Parathyroid adenoma (tissue), 2 donors: ENCODE measurements around the gene C10orf71.

Experiments used
- H2AFZ ChIP-seq: fragments of 300-600 bp; sonication (generic); one replicate; pipeline ENCODE4 v1.7.0; 2017; ENCODE audit warnings: antibody characterized with exemption, mild to moderate bottlenecking
- H3K27ac ChIP-seq: fragments of 300-600 bp; sonication (generic); one replicate; pipeline ENCODE4 v1.7.0; 2017
- H3K27me3 ChIP-seq: fragments of 300-600 bp; sonication (generic); one replicate; pipeline ENCODE4 v1.7.0; 2017; ENCODE audit warnings: low read length; ENCODE audit not compliant: control insufficient read depth, insufficient read depth
- H3K36me3 ChIP-seq: fragments of 300-600 bp; sonication (generic); one replicate; pipeline ENCODE4 v1.7.0; 2017; ENCODE audit warnings: low read length; ENCODE audit not compliant: control insufficient read depth, insufficient read depth
- H3K4me1 ChIP-seq: fragments of 300-600 bp; sonication (generic); one replicate; pipeline ENCODE4 v1.7.0; 2017; ENCODE audit warnings: control low read depth
- H3K4me2 ChIP-seq: fragments of 300-600 bp; sonication (generic); one replicate; pipeline ENCODE4 v1.7.0; 2017; ENCODE audit warnings: low read length
- H3K4me3 ChIP-seq: fragments of 300-600 bp; sonication (generic); one replicate; pipeline ENCODE4 v1.7.0; 2017; ENCODE audit warnings: low read depth, low read length
- H3K79me2 ChIP-seq: fragments of 300-600 bp; sonication (generic); one replicate; pipeline ENCODE4 v1.7.0; 2017; ENCODE audit warnings: control low read depth
- H3K9ac ChIP-seq: fragments of 300-600 bp; sonication (generic); one replicate; pipeline ENCODE4 v1.7.0; 2017; ENCODE audit warnings: mild to moderate bottlenecking
- H3K9me3 ChIP-seq: fragments of 300-600 bp; sonication (generic); one replicate; pipeline ENCODE4 v1.7.0; 2017; ENCODE audit warnings: low read length; ENCODE audit not compliant: control insufficient read depth
- TF ChIP-seq, protein P1 (sequence below): fragments of 300-600 bp; sonication (generic); IDR thresholded peaks from one replicate; pipeline ENCODE4 v1.7.0; 2017; ENCODE audit warnings: antibody characterized with exemption, mild to moderate bottlenecking
- donor health status: primary hyperparathyroidism.

Gene C10orf71

DNA sequence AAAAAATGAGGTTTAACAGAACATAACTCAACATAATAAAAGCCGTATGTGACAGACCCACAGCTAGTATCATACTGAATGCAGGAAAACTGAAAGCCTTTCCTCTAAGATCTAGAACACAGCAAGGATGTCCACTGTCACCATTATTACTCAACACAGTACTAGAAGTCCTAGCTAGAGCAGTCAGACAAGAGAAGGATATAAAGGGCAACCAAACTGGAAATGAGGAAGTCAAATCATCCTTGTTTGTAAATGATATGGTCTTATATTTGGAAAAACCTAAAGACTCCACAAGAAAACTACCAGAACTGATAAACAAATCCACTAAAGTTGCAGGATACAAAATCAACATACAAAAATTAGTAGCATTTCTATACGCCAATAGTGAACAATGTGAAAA lies 45.9 kb downstream of the C10orf71 start:
- Histone ChIP-seq H3K9me3 (no peaks in the 10 kb centered on the region), H3K79me2 (no peaks in the 10 kb centered on the region), H3K9ac (no peak overlapping the region), H3K36me3 (no peaks in the 10 kb centered on the region), H3K4me2 (no peak overlapping the region), H3K4me3 (no peak overlapping the region), H3K27me3 (no peaks in the 10 kb centered on the region), H3K27ac (no peak overlapping the region), H2AFZ (no peak overlapping the region), H3K4me1 (no peaks in the 10 kb centered on the region)
- TF ChIP-seq, protein P1, sequence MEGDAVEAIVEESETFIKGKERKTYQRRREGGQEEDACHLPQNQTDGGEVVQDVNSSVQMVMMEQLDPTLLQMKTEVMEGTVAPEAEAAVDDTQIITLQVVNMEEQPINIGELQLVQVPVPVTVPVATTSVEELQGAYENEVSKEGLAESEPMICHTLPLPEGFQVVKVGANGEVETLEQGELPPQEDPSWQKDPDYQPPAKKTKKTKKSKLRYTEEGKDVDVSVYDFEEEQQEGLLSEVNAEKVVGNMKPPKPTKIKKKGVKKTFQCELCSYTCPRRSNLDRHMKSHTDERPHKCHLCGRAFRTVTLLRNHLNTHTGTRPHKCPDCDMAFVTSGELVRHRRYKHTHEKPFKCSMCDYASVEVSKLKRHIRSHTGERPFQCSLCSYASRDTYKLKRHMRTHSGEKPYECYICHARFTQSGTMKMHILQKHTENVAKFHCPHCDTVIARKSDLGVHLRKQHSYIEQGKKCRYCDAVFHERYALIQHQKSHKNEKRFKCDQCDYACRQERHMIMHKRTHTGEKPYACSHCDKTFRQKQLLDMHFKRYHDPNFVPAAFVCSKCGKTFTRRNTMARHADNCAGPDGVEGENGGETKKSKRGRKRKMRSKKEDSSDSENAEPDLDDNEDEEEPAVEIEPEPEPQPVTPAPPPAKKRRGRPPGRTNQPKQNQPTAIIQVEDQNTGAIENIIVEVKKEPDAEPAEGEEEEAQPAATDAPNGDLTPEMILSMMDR, result no peak

- H3K4me3 ChIP-seq, result no peak overlapping the region
- no peaks in the 10 kb centered on the region for H3K36me3 ChIP-seq
- H3K79me2 ChIP-seq, result no peaks in the 10 kb centered on the region
- TF ChIP-seq, protein P1, result no peak
- H2AFZ ChIP-seq, result no peak overlapping the region
- H3K4me1 ChIP-seq, result no peaks in the 10 kb centered on the region
- no peak overlapping the region for H3K9ac ChIP-seq
- no peaks in the 10 kb centered on the region for H3K27me3 ChIP-seq
- no peaks in the 10 kb centered on the region for H3K9me3 ChIP-seq
- no peak overlapping the region for H3K27ac ChIP-seq
- no peak overlapping the region for H3K4me2 ChIP-seq
Measured at GRCh38 chr10:49347342-49347741, 48.4 kb downstream of the C10orf71 start.

DNA sequence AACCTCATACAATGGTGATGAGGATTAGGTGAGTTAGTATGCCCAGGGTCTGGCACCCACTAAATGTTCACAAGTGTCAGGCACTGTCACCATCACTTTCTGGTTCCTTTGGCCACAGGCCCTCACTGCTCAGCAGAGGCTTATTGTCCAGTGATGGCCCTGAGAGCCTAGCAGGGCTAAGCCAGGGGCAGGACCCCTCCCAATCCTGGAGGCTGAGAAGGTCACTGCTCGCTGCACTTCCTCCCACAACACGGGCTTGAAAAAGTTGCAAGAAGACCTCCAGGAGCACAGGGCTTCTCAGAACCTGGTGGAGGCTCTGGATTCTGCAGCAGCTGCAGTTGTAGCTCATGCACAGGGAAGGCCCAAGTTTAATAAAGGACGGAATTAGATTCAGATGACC lies 48.9 kb downstream of the C10orf71 start:
- Histone ChIP-seq H3K36me3 (no peaks in the 10 kb centered on the region), H2AFZ (no peak overlapping the region), H3K27ac (no peak overlapping the region), H3K4me2 (no peak overlapping the region), H3K9me3 (no peaks in the 10 kb centered on the region), H3K4me3 (no peak overlapping the region), H3K9ac (no peak overlapping the region), H3K4me1 (no peaks in the 10 kb centered on the region), H3K27me3 (no peaks in the 10 kb centered on the region), H3K79me2 (no peaks in the 10 kb centered on the region)
- TF ChIP-seq, protein P1, result no peak

GRCh38 chr10:49348593-49348992 lies 49.6 kb downstream of the C10orf71 start:
- no peak overlapping the region for H3K27ac ChIP-seq
- H3K4me2 ChIP-seq, result no peak overlapping the region
- no peak overlapping the region for H3K4me3 ChIP-seq
- H3K9ac ChIP-seq, result no peak overlapping the region
- H3K4me1 ChIP-seq, result no peaks in the 10 kb centered on the region
- no peaks in the 10 kb centered on the region for H3K36me3 ChIP-seq
- no peaks in the 10 kb centered on the region for H3K79me2 ChIP-seq
- TF ChIP-seq, protein P1, result no peak
- no peaks in the 10 kb centered on the region for H3K27me3 ChIP-seq
- no peak overlapping the region for H2AFZ ChIP-seq
- no peaks in the 10 kb centered on the region for H3K9me3 ChIP-seq

GRCh38 chr10:49349390-49349789 lies 50.4 kb downstream of the C10orf71 start:
- H3K4me2 ChIP-seq, result no peak overlapping the region
- H3K27ac ChIP-seq, result no peak overlapping the region
- TF ChIP-seq, protein P1, result no peak
- no peaks in the 10 kb centered on the region for H3K27me3 ChIP-seq
- H3K9ac ChIP-seq, result no peak overlapping the region
- no peaks in the 10 kb centered on the region for H3K4me1 ChIP-seq
- no peaks in the 10 kb centered on the region for H3K79me2 ChIP-seq
- no peak overlapping the region for H3K4me3 ChIP-seq
- H3K36me3 ChIP-seq, result no peaks in the 10 kb centered on the region
- H2AFZ ChIP-seq, result no peak overlapping the region
- no peaks in the 10 kb centered on the region for H3K9me3 ChIP-seq
